GM10266 (cell line): Measurements from ENCODE around the gene GGA2.

ENCODE experiments used
- DNase-seq: peaks from one replicate; pipeline ENCODE4 v3.0.0; 2012; ENCODE audit errors: extremely low spot score
- CTCF ChIP-seq: IDR thresholded peaks from 2 replicates; pipeline ENCODE4 v1.5.1; 2012; ENCODE audit warnings: mild to moderate bottlenecking, low read depth; ENCODE audit not compliant: control insufficient read depth, insufficient read depth; ENCODE audit errors: missing control alignments

Gene GGA2

DNA sequence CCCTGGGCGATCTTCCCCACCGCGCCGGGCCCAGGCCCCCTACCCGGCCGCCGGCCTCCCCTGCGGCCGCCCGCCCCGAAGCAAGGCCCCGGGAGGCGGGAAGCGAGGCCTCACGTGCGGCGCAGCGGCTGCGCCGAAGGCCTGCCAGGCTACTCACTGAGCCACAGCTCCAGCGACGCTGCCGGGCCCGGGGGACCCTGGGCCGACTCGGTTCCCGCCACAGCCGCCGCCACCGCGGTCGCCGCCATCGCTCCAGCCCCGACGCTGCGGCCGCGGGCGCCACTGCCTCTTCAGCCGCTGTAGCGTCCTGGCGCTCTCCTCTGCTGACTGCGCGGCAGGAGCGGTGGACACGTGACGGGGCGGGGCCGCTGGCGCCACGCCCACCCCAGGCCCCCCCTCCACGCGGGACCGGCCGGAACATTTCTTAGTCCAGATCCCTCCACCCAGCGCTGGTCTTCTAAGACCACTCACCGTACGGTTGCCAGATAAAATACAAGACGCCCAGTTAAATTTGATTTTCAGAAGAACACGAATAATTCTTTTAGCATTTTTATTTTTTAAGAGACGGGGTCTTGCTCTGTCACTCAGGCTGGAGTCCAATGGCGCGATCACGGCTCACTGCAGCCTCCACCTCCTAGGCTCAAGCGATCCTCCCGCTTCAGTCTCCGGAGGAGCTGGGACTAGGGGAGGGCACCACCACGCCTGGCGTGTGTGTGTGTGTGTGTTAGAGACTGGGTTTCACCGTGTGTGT lies at the start of gene GGA2:
GGA2 (minus strand) TSS at position 331 of the 751 bp plus-strand sequence; CDS start at position 248, 83 bp downstream.
- DNase-seq = peak; percentile 90
- TF ChIP-seq CTCF = no peak

GRCh38 chr16:23557779-23558702 lies 47.7 kb upstream of the GGA2 start:
- DNase-seq = no peak
- TF ChIP-seq CTCF = no peak

DNA sequence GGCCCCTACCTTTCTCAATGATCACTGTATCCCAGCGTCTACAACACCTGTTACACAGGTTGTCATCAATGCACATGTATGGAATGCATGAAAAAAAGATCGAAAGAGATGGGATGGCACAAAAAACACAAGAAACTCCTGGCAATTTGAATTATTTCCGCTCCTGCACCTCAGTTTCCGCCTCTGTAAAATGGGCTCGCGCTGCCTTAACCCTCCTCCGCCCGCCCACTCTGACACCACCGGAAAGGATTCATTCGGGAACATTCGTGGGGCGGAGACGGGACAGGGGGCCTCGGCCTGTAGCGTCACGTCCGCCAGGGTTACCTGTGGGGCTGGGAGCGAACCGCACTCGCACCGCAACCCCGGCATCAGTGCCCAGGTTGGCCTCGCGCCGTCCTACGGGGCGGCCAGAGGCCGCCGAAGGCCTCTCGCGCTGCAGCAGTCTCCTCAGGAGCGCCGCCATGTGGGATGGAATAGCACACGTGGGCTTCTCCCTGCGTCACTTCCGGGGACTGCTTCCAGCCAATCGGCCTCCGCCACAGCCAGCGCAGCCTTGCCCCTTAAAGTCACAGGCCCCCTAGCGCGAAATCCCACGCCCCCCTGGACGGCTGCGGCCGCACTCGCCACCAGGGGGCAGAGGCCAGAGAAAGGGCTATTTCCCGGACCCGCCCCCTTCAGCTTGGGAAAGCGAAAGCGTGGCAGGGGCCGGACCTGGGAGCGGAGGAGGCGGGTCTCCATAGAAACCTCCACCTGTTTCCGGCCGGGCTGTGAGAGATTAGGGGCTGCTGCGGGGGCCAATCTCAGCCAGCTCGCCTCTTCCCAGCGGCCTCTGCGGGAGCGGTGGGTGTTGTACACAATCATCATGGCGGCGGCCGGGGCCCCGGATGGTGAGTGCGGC lies 46.8 kb upstream of the GGA2 start, which contains the start of the genes EARS2 and UBFD1:
EARS2 (minus strand) TSS at position 470 of the 898 bp plus-strand sequence; CDS start at position 463, 7 bp downstream.
UBFD1 (plus strand) TSS at position 847 of the 898 bp plus-strand sequence; CDS start at position 863, 16 bp downstream.
- peak; percentile 95 for DNase-seq
- TF ChIP-seq CTCF = peak; percentile 92

GRCh38 chr16:23554536-23554935 lies 44.2 kb upstream of the GGA2 start:
- no peak for TF ChIP-seq CTCF
- DNase-seq = no peak

GRCh38 chr16:23552161-23552560 lies 41.9 kb upstream of the GGA2 start:
- DNase-seq = no peak
- no peak for TF ChIP-seq CTCF

GRCh38 chr16:23549938-23550337 lies 39.6 kb upstream of the GGA2 start:
- TF ChIP-seq CTCF = no peak
- no peak for DNase-seq
